Activated T-cell treated with anti-CD3 and anti-CD28 coated beads for 1 hour (primary cell): ENCODE data around the gene RAB8A.
"Not testable (repeated sequence)": the region's sequence is repeated elsewhere in the genome, so short reads cannot be mapped to it uniquely, and the experiment has no call there.

Experiments
- DNase-seq: peaks from one replicate; pipeline ENCODE4 v3.0.0-alpha.2; 2020; ENCODE audit warnings: low read depth

RAB8A gene

GRCh38 chr19:16142032-16142580, 30.4 kb downstream of the RAB8A start:
- no peak for DNase-seq

DNA sequence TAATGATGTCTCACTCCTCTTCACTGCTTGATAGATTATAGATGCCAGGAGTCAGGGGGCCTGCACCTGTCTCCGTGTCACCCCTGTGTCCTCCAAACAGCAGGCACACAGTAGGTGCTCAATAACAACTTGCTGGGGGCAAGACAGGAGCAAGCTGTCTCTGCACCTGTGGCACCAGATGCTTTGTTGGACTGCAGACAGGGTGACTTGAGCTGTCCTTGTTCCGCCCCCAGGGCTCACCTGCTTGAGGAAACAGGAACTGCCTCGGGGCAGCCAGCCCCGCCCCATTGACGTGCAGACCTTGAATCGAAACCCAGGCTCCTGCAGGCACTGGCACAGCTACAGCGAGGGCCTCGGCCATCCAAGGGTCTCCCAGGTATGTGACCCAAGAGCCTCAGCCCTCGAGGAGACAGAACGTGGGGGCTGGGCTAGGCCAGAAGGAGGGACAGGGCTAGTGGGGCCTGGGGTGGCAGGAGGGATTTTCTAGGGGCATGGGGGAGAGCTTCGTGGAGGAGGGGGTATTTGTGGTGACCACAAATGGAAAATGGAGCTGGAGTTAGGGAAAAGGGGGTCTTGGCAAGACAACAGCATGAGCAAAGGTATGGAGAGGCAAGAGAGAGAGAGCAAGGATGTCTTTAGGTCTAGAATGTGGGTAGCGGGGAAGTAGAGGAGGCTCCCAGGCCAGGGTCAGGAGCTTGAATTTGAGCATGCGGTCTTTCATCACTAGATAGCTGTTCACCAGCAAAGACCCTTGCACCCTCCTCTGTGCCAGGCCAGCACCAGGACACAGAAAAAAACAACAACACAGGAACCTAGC, 31.9 kb downstream of the RAB8A start, which contains the start of gene HSH2D:
Gene HSH2D (plus strand): TSS at position 287 of the 817 bp plus-strand sequence. CDS start 5,066 bp downstream, outside the sequence.
- DNase-seq: peak; percentile 77

DNA sequence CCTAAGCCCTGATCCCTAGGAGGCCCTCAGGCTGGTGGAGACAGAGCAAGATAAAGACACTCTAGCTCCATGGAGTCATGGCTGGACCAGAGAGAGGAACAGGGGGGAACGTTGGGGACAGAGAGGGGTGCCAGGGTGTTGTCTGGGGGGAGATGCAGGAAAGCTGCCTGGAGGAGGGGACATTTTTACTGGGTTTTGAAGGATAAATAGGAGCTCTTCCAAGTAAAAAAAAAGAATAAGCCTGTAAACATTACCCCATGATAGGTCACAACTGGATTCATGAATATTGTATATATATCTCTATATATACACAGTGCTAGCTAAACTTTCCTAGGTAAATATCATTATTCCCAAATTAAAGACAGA, 32.5 kb downstream of the RAB8A start:
- DNase-seq: no peak

GRCh38 chr19:16146112-16146511, 34.4 kb downstream of the RAB8A start:
- DNase-seq: no peak

- DNase-seq: no peak
Measured at GRCh38 chr19:16148443-16149229, 36.9 kb downstream of the RAB8A start.

DNA sequence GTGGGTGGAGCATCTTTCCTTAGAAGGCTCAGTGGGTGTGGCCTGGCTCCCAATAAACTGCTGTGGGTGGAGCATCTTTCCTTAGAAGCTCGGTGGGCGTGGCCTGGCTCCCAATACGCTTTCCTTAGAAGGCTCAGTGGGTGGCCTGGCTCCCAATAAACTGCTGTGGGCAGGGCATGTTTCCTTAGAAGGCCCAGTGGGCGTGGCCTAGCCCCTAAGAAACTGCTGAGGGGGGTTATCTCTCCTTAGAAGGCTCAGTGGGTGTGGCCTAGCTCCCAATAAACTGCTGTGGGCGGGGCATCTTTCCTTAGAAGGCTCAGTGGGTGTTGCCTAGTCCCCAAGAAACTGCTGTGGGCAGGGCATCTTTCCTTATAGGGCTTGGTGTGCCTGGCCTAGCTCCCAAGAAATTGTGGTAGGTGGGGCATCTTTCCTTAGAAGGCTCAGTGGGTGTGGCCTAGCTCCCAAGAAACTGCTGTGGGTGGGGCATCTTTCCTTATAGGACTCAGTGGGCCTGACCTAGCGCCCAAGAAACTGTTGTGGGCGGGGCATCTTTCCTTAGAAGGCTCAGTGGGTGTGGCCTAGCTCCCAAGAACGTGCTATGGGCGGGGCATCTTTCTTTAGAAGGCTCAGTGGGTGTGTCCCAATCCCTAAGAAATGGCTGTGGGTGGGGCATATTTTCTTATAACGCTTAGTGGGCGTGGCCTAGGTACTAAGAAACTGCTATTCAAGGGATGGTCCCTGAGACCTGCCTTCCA, 42.1 kb downstream of the RAB8A start:
- DNase-seq: no peak

- no peak for DNase-seq
Measured at GRCh38 chr19:16154557-16154956, 42.9 kb downstream of the RAB8A start.

DNA sequence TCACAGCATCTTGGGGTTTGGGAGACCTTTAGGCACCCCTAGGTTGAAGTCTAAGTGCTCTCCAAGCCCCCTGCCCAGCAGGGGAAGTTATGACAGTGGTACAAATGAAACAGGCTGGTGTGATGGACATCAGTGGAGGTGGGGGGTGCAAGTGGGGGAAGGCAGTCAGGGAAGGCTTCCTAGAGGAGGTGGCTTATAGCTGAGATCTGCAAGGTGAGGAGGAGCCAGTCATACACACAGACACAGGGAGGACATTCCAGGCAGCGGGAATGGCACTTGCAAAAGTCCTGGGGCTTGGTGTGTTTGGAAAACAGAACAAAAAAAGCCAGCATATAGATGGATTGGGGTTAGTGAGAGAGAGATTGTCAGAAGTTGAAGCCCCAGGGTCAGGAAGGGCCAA, 43.4 kb downstream of the RAB8A start:
- no peak for DNase-seq

DNA sequence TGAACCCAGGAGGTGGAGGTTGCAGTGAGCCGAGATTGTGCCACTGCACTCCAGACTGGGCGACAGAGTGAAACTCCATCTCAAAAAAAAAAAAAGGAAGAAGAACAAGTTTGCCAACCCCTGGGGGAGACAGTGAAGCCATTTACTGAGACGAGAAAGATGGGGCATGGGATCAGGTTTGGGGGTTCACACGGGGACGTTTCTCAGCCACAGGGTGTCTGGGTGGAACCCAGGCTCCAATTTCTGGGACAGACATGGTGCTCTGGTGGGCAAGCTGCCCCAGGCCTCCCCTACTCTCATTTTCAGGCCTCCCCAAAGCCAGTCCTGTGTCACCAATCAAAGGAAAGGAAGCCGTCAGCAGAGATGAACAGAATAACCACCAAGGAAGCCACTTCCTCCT, 45.2 kb downstream of the RAB8A start:
- no peak for DNase-seq

DNA sequence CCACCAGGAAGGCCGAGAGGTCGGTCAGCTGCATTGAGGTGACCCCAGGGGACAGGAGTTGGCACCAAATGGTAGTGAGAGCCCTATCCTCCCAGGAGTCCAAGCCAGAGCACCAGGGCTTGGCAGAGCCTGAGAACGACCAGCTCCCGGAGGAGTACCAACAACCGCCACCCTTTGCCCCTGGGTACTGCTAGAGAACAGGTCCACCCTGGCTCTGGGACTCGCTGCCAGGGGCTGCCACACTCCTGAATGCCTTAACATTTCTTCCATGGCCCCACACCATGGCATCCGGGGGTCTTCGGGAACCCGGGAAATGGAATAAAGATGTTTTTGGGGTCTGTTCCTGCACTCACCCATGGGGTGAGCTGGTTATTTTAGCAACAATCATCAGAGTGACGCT, 45.9 kb downstream of the RAB8A start:
- DNase-seq: no peak

- DNase-seq: no peak
Measured at GRCh38 chr19:16159655-16160054, 48.0 kb downstream of the RAB8A start.

GRCh38 chr19:16160445-16160942, 48.8 kb downstream of the RAB8A start:
- no peak for DNase-seq

GRCh38 chr19:16160943-16161560, 49.4 kb downstream of the RAB8A start:
- no peak for DNase-seq

GRCh38 chr19:16161840-16162239, 50.2 kb downstream of the RAB8A start:
- DNase-seq: no peak

DNA sequence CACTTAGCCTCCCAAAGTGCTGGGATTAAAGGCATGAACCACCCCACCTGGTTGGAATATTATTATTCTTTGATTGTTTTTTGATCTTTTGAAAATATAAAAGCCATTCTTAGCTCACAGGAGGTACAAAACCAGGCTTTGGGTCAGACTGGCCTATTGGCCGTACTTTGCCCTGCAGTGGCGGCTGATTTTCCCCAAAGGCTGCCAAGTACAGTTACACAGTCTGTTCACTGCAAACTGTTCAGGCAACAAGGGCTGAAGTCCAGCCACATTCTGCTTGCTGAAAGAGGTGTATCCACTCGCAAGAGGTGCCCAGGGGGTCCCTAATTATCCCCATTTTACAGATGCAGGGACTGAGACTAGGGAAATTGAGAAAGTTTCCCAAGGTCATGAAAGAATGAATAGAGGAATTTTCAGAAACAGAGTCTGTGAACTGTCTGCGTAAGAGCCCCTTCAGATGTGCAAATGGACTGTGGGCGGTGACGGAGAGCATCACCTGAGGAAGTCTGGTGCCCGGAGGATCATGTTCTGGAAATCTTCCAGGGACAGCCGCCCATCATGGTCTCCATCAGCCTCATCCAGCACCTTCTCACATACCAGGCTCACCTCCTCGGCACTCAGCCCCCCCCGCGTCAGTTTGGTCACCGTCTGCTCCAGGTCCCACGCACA, 52.7 kb downstream of the RAB8A start:
- no peak for DNase-seq

GRCh38 chr19:16166417-16166816, 54.7 kb downstream of the RAB8A start:
- DNase-seq: no peak

DNA sequence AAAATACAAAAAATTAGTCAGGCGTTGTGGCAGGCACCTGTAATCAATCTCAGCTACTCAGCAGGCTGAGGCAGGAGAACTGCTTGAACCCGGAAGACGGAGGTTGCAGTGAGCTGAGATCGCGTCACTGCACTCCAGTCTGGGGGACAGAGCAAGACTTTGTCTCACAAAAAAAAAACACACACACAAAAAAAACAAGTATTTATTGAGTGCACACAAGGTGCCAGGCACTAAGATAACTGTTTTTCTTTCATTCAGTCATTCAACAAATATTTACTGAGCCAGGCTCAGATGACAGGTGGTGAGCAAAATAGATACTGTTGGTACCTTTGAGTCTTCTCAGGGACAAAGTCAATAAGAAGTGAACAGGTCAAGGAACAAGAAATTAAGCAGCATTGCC, 55.4 kb downstream of the RAB8A start:
- no peak for DNase-seq

DNA sequence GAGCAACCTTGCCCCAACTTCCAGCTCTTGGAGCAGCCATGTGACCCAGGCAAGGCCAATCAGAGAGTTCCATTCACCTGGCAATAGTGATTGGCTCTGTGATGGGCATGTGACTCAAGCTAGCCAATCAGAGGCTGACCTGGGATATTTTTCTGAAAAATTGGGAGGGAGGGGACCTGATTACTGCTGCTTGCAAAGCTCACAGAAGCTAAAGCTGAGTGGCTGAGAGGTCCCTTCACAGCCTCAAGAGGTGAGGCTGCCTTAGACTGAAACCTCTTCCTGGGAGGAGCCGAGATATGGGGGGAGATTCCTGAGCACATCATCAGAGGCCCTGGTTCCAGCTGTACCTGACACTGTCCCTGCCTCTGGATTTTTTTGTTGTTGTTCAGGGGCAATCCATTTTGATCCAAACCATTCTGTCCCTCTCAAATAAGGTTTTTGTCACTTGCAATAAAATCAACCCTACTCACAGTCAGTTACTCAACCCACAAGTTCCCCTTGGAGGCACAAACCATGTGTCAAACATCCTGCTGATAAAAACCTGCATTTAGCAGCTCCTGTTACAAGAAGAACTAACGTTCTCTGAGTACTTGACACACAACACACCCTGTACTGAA, 56.9 kb downstream of the RAB8A start:
- no peak for DNase-seq

- no peak for DNase-seq
Measured at GRCh38 chr19:16170134-16170533, 58.4 kb downstream of the RAB8A start.

GRCh38 chr19:16175954-16176353, 64.3 kb downstream of the RAB8A start:
- no peak for DNase-seq

- not testable (repeated sequence) for DNase-seq
Measured at GRCh38 chr19:16178866-16179265, 67.2 kb downstream of the RAB8A start.
